IMR-90 (cell line): ENCODE measurements around the gene PLCL1. TPM values are rescaled to one million over a fixed set of nuclear protein-coding genes. Genes with fewer than 3 reads are reported as not detected.

Experiments used
- ATAC-seq: fragments of 200-7000 bp; cut with Tn5 transposase; 2 replicates; pipeline ENCODE4 v1.9.1; 2020; ENCODE audit warnings: low read depth, mild to moderate bottlenecking, moderate library complexity
- BruUV-seq: library from RNA; stranded (reverse); fragments of 400-500 nt; replicated peaks from 2 replicates; lab custom pipeline; 2021; lab: Mats Ljungman, UMichigan
- CTCF ChIA-PET: fragments of 300-600 bp; formaldehyde crosslinking; extraction: SDS; loops from one replicate; lab custom pipeline; 2021; ENCODE audit warnings: antibody characterized with exemption; lab: Yijun Ruan, JAX
- POLR2A ChIA-PET: fragments of 300-600 bp; sonication (Branson Sonifier 250); formaldehyde crosslinking; loops from one replicate; lab custom pipeline; 2022; ENCODE audit warnings: antibody characterized with exemption; ENCODE audit not compliant: unreplicated experiment; lab: Charles Lee
- DNase-seq: peaks from one replicate; pipeline ENCODE4 v3.0.0; 2013
- H2AFZ ChIP-seq: replicated peaks from 2 replicates; pipeline ENCODE3; 2013; ENCODE audit warnings: low read length, mild to moderate bottlenecking; ENCODE audit not compliant: poor library complexity
- H2AK5ac ChIP-seq: 2 replicates; pipeline ENCODE4 v1.6.1; 2013; ENCODE audit warnings: low read depth, low read length, inconsistent platforms
- H2AK9ac ChIP-seq: replicated peaks from 2 replicates; pipeline ENCODE3; 2013; ENCODE audit warnings: mild to moderate bottlenecking, low read depth, low read length, moderate library complexity; ENCODE audit not compliant: poor library complexity
- H2BK120ac ChIP-seq: 2 replicates; pipeline ENCODE4 v1.6.1; 2013; ENCODE audit warnings: low read depth, low read length, inconsistent platforms
- H2BK15ac ChIP-seq: 3 replicates; pipeline ENCODE4 v1.6.1; 2013; ENCODE audit warnings: low read depth, low read length, inconsistent platforms
- H2BK20ac ChIP-seq: 2 replicates; pipeline ENCODE4 v1.6.1; 2013; ENCODE audit warnings: low read depth, mild to moderate bottlenecking, inconsistent platforms, low read length, moderate library complexity
- H2BK5ac ChIP-seq: 2 replicates; pipeline ENCODE4 v1.6.1; 2013; ENCODE audit warnings: mild to moderate bottlenecking, low read depth, low read length, inconsistent platforms; ENCODE audit not compliant: poor library complexity, severe bottlenecking
- H3K14ac ChIP-seq: replicated peaks from 2 replicates; pipeline ENCODE4 v1.6.1; 2013; ENCODE audit warnings: low read depth, low read length, inconsistent platforms
- H3K18ac ChIP-seq: 2 replicates; pipeline ENCODE4 v1.6.1; 2013; ENCODE audit warnings: low read depth, low read length, control low read depth
- H3K23ac ChIP-seq: 2 replicates; pipeline ENCODE4 v1.6.1; 2013; ENCODE audit warnings: low read depth, low read length, inconsistent platforms
- H3K27ac ChIP-seq: 2 replicates; pipeline ENCODE4 v1.5.1; 2013; ENCODE audit warnings: mild to moderate bottlenecking, control low read depth, low read length; ENCODE audit not compliant: insufficient read depth
- H3K27me3 ChIP-seq: 2 replicates; pipeline ENCODE4 v1.6.1; 2013; ENCODE audit warnings: low read length; ENCODE audit not compliant: control insufficient read depth, insufficient read depth
- H3K36me3 ChIP-seq: 2 replicates; pipeline ENCODE4 v1.6.1; 2013; ENCODE audit warnings: low read length, mixed read lengths; ENCODE audit not compliant: control insufficient read depth, insufficient read depth
- H3K4ac ChIP-seq: 2 replicates; pipeline ENCODE4 v1.6.1; 2013; ENCODE audit warnings: low read depth, low read length, inconsistent platforms
- H3K4me1 ChIP-seq: 2 replicates; pipeline ENCODE4 v1.6.1; 2013; ENCODE audit warnings: low read length, mixed read lengths; ENCODE audit not compliant: control insufficient read depth, insufficient read depth
- H3K4me2 ChIP-seq: 2 replicates; pipeline ENCODE4 v1.6.1; 2013; ENCODE audit warnings: low read depth, mild to moderate bottlenecking, control low read depth, low read length, moderate library complexity
- H3K4me3 ChIP-seq: 2 replicates; pipeline ENCODE4 v1.5.1; 2013; ENCODE audit warnings: low read depth, mild to moderate bottlenecking, control low read depth, low read length, moderate library complexity; ENCODE audit not compliant: insufficient read depth
- H3K56ac ChIP-seq: 2 replicates; pipeline ENCODE4 v1.6.1; 2013; ENCODE audit warnings: low read length, inconsistent platforms; ENCODE audit not compliant: insufficient read depth; ENCODE audit errors: extremely low read depth
- H3K79me1 ChIP-seq, 2 experiments: 2 replicates each; pipeline ENCODE4 v1.6.1; 2013; ENCODE audit warnings: low read length in 2 of 2, inconsistent platforms in 1 of 2, low read depth in 1 of 2
- H3K9ac ChIP-seq: 2 replicates; pipeline ENCODE4 v1.6.1; 2013; ENCODE audit warnings: low read depth, low read length, control low read depth
- H3K9me1 ChIP-seq: 2 replicates; pipeline ENCODE4 v1.6.1; 2013; ENCODE audit warnings: low read length, inconsistent platforms; ENCODE audit not compliant: insufficient read depth
- H3K9me3 ChIP-seq: 2 replicates; pipeline ENCODE4 v1.6.1; 2013; ENCODE audit warnings: low read length; ENCODE audit not compliant: control insufficient read depth, insufficient read depth
- H4K20me1 ChIP-seq: 2 replicates; pipeline ENCODE4 v1.6.1; 2013; ENCODE audit warnings: low read length, inconsistent platforms; ENCODE audit not compliant: insufficient read depth
- H4K5ac ChIP-seq: 2 replicates; pipeline ENCODE4 v1.6.1; 2013; ENCODE audit warnings: mild to moderate bottlenecking, low read depth, low read length, control low read depth
- H4K8ac ChIP-seq, 2 experiments: 2 replicates each; pipeline ENCODE4 v1.6.1; 2013; ENCODE audit warnings: low read depth in 2 of 2, low read length in 2 of 2, control low read depth in 1 of 2, inconsistent platforms in 1 of 2
- H4K91ac ChIP-seq: 2 replicates; pipeline ENCODE4 v1.6.1; 2013; ENCODE audit warnings: low read depth, low read length, inconsistent platforms; ENCODE audit not compliant: insufficient read depth
- BHLHE40 ChIP-seq: fragments of 150-350 bp; IDR thresholded peaks from 2 replicates; pipeline ENCODE4 v1.6.1; 2016; ENCODE audit warnings: mild to moderate bottlenecking, low read depth, low read length
- CEBPB ChIP-seq: IDR thresholded peaks from 2 replicates; pipeline ENCODE4 v1.6.1; 2012; ENCODE audit warnings: low read depth, low read length, improper control_type of control experiment
- CHD1 ChIP-seq: IDR thresholded peaks from 2 replicates; pipeline ENCODE4 v1.6.1; 2012; ENCODE audit warnings: low read depth, low read length, improper control_type of control experiment
- CTCF ChIP-seq: conservative IDR thresholded peaks from 2 replicates; pipeline ENCODE4 v1.5.1; 2012; ENCODE audit warnings: mild to moderate bottlenecking, low read depth, low read length, improper control_type of control experiment
- ELK1 ChIP-seq: fragments of 150-350 bp; IDR thresholded peaks from 2 replicates; pipeline ENCODE4 v1.6.1; 2016; ENCODE audit warnings: low read depth, mild to moderate bottlenecking, low read length, moderate library complexity, borderline replicate concordance
- FOS ChIP-seq: fragments of 150-350 bp; IDR thresholded peaks from 2 replicates; pipeline ENCODE4 v1.6.1; 2016; ENCODE audit warnings: low read depth, low read length
- MAFK ChIP-seq: IDR thresholded peaks from 2 replicates; pipeline ENCODE4 v1.6.1; 2012; ENCODE audit warnings: low read depth, low read length, improper control_type of control experiment
- MAZ ChIP-seq: IDR thresholded peaks from 2 replicates; pipeline ENCODE4 v1.6.1; 2012; ENCODE audit warnings: low read depth, mild to moderate bottlenecking, low read length, improper control_type of control experiment, moderate library complexity, borderline replicate concordance
- MXI1 ChIP-seq: IDR thresholded peaks from 2 replicates; pipeline ENCODE4 v1.6.1; 2012; ENCODE audit warnings: low read depth, mild to moderate bottlenecking, low read length, moderate library complexity, borderline replicate concordance
- NFE2L2 ChIP-seq: fragments of 150-350 bp; IDR thresholded peaks from 2 replicates; pipeline ENCODE4 v1.6.1; 2016; ENCODE audit warnings: low read depth, mild to moderate bottlenecking, low read length
- POLR2A ChIP-seq: IDR thresholded peaks from 2 replicates; pipeline ENCODE4 v1.6.1; 2012; ENCODE audit warnings: mild to moderate bottlenecking, low read depth, low read length
- RCOR1 ChIP-seq: IDR thresholded peaks from 2 replicates; pipeline ENCODE4 v1.6.1; 2012; ENCODE audit warnings: mild to moderate bottlenecking, low read length, improper control_type of control experiment; ENCODE audit not compliant: insufficient replicate concordance
- RFX5 ChIP-seq: IDR thresholded peaks from 2 replicates; pipeline ENCODE4 v1.8.0; 2012; ENCODE audit warnings: low read depth, mild to moderate bottlenecking, low read length, moderate library complexity
- SMC3 ChIP-seq: fragments of 150-350 bp; IDR thresholded peaks from 2 replicates; pipeline ENCODE4 v1.6.1; 2016; ENCODE audit warnings: low read depth, mild to moderate bottlenecking, antibody characterized with exemption, low read length, moderate library complexity
- USF2 ChIP-seq: fragments of 150-350 bp; IDR thresholded peaks from 2 replicates; pipeline ENCODE4 v1.6.1; 2017; ENCODE audit warnings: mild to moderate bottlenecking, antibody characterized with exemption, low read length, low read depth
- dilution Hi-C: fragments of 300-500 bp; cut with HindIII; formaldehyde crosslinking; loops from one replicate; pipeline ENCODE4 v1.14.3; 2018; ENCODE audit warnings: low sequenced_read_pairs; ENCODE audit not compliant: unreplicated experiment
- in situ Hi-C: fragments of 300-500 bp; cut with MboI; formaldehyde crosslinking; loops from 3 replicates; pipeline ENCODE4 v1.14.3; 2019; ENCODE audit warnings: low sequenced_read_pairs, inconsistent platforms, mixed read lengths
- intact Hi-C: fragments of 100-400 bp; cut with micrococcal nuclease; formaldehyde crosslinking; loops from 2 replicates; pipeline ENCODE4 v1.10.0; 2022
- polyA plus RNA-seq, 3 experiments: library from polyadenylated mRNA; depleted of rRNA; stranded (reverse); fragments of >200 nt; gene quantifications; 2 replicates each; pipeline ENCODE4 v1.2.3, GENCODE V29; 2012; ENCODE audit warnings: low replicate concordance in 1 of 3
- total RNA-seq: library from RNA; depleted of rRNA; stranded (reverse); fragments of >200 nt; gene quantifications from 2 replicates; pipeline ENCODE4 v1.2.3, GENCODE V29; 2012

The PLCL1 gene
- total and polyA plus RNA-seq, 2 of the 4 experiments (the other 2 are of a cell fraction) = 0.14 to 0.18 TPM

GRCh38 chr2:198045227-198045626 is 240.8 kb downstream of the PLCL1 start:
- Histone ChIP-seq H3K14ac (no peak overlapping the region), H4K91ac (no peak overlapping the region), H4K20me1 (no peaks in the 10 kb centered on the region), H3K9me1 (no peaks in the 10 kb centered on the region), H3K23ac (no peak overlapping the region), H4K8ac (no peak overlapping the region), H3K36me3 (no peaks in the 10 kb centered on the region), H2AK5ac (no peak overlapping the region), H2BK15ac (no peak overlapping the region), H2BK120ac (no peak overlapping the region), H3K4me3 (no peak overlapping the region), H3K79me1 (no peaks in the 10 kb centered on the region), H3K18ac (no peak overlapping the region), H3K9me3 (no peaks in the 10 kb centered on the region), H3K9ac (no peak overlapping the region), H3K4me1 (no peaks in the 10 kb centered on the region), H2BK5ac (no peak overlapping the region), H3K27ac (no peak overlapping the region), H3K27me3 (no peaks in the 10 kb centered on the region), H2BK20ac (no peak overlapping the region), H3K4ac (no peak overlapping the region), H4K5ac (no peak overlapping the region), H3K4me2 (no peak overlapping the region), H3K56ac (no peak overlapping the region), H2AFZ (no peak overlapping the region), H2AK9ac (no peak overlapping the region)
- in situ Hi-C loops (no loop called here), intact Hi-C loops (no loop called here), dilution Hi-C loops (no loop called here)
- no peak for DNase-seq
- ATAC-seq = no peak
- TF ChIP-seq RCOR1 (no peak), BHLHE40 (no peak), CEBPB (no peak), MAFK (no peak), ELK1 (no peak), CTCF (no peak), MAZ (no peak), RFX5 (no peak), CHD1 (no peak), SMC3 (no peak), NFE2L2 (no peak), USF2 (no peak), FOS (no peak), POLR2A (no peak), MXI1 (no peak)
- BruUV-seq = no TSS peak
- ChIA-PET POLR2A (no interaction called here), CTCF (interaction anchor here (1.0 kb wide), 1 partner anchor 9 kb away, joined by 5 read pairs; no protein-coding TSS in a partner anchor)
